DLD1 (cell line): ENCODE data around the gene MBTD1.
"Not testable (repeated sequence)": the region's sequence is repeated elsewhere in the genome, so short reads cannot be mapped to it uniquely, and the experiment has no call there.

Experiments
- in situ Hi-C: cut with HindIII; loops from 2 replicates; pipeline ENCODE4 v1.10.0; 2017; ENCODE audit warnings: low sequenced_read_pairs

Gene MBTD1

DNA sequence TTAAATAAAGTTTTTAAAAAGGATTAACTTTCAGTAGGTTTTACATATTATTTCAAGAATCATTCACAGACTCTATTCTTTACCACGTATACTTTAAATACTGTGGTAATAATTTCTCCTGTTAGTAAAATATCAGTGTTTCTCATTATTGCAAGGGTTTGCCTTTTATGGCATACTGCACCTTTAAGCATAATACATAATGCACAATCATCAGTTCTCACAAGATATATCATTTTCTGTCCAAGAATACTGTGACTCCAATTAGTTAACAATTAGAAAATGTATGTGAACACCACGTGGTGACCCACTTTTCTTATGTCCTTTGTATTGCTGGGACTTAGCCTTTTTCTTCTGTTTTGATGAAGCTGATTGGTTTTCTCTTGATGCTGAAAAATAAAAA lies 68.0 kb downstream of the MBTD1 start:
- in situ Hi-C loops: loop anchor here (25.0 kb wide), 1 partner anchor 205 kb away; no protein-coding TSS in a partner anchor

DNA sequence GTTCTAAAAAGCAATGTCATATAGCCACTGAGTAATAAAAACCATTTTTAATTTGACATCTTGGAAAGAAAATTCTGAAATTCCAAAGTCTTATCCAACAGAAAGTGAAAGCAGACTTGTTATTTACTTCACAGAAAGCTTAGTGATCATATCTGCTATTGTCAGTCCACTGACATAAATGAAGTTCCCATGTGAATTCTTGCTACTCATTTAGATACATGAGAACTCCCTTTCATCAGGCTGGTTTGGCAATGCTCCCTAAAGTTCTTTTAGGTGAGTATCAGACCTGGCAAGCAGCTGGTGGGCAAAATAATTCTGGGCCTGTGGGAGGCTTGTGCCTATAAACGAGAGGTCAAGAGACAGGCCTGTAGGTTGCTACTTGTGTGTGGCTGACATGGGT lies 70.2 kb downstream of the MBTD1 start:
- in situ Hi-C loops: loop anchor here (25.0 kb wide), 1 partner anchor 202 kb away; no protein-coding TSS in a partner anchor

DNA sequence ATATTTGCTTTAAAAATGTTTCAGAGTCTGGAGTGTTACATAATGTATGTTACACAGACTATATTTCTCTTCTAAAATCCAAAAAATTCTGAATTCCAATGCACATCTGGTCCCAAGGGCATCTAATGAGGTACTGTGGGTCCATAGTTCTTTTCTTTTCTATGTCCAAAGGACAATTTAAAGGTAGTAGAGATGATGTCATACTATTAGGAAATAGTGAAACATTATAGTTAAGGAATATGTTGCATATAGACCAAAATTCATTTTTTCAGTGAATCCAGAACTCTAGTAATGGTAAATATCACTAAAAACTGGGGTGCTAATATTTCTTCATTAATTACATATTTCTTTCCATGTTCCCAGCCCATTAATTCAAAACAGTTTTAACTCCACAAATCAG lies 70.7 kb downstream of the MBTD1 start:
- in situ Hi-C loops: loop anchor here (25.0 kb wide), 1 partner anchor 202 kb away; no protein-coding TSS in a partner anchor

DNA sequence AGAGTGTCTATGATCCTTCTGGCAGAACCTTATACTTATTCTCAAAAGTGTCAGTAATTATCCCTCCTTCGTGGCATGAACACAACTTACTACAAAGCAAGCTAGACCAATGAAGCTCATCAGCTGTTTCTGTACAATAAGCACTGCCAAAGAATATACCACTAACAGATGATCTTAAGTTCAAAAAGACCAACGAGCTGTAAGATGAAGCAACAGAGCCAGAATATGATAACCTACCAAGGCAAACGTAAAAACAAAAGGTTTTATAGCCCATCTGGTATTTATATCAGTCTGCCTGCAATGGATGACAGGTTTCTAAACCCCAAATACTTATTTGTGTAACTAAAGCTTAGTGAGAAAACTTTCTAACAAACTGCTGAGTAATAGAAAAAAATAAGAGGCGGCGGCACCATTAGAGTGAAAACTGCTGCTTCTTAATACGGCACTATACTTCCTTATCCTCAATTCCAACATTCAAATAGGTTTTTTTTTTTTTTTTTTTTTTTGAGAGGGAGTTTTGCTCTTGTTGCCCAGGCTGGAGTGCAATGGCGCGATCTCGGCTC lies 71.5 kb downstream of the MBTD1 start:
- in situ Hi-C loops: loop anchor here (25.0 kb wide), 1 partner anchor 201 kb away; no protein-coding TSS in a partner anchor

DNA sequence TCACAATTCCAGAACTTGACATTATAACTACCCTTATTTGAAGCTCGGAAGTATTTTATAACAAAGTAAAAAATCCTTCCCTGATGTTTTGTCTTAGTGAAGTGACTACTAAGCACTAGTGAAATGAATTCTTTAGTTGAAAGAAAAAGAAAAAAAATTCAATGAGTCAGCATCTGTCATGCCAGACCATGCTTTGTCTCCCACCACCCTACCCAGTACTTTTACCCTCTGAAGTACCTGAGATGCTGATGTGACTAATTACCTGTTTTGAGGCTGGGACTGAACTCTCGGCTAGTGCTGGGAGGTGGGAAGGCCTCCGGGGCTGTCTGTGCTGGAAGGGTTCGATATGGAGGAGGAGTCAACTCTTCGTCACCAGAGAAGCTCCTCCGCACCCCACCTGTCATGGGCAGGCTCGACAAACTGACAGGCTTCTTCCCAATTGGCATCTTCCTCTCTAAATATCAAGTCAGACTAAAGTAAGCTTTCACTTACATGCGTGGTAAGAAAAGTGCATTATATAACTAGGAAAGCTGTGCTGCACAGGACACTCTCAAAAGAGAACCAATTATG lies 74.0 kb downstream of the MBTD1 start:
- in situ Hi-C loops: loop anchor here (25.0 kb wide), 1 partner anchor 199 kb away; no protein-coding TSS in a partner anchor

DNA sequence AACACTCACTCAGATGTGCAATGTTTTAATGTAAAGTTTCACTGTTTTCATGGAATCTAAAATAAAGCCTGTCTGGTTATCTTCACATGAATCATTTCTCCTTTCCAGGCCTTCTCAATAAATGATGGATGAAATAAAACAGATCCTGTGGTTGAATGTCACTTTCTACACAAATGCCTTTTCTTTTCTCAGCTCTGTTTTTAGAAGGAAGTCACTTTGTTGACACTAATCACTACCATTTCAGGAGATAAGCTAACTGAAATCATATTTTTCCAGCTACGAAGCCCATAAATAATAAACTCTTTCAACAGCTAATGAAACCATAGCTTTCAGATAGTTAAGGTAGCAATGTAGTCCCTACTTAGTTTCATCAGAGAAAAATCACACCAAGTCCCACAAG lies 75.7 kb downstream of the MBTD1 start:
- in situ Hi-C loops: loop anchor here (25.0 kb wide), 1 partner anchor 197 kb away; no protein-coding TSS in a partner anchor

DNA sequence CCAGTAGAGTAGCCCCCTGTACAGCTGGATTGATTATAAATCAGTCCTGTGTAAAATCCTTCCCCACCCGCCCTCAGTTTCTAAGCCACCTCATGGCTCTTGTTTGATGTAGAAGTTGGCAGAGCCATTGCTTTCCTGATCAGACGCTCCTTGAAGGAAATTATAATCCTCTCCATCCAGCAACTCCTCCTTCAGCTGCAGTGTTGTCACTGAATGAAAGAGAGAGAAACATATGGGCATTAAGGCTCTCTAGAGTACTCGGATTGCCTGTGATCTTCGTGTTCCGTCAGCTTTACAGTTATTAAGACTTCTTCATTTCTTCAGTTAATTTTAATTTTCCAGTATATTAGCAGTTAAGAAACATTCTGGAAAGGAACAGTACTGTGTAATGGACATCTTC lies 79.4 kb downstream of the MBTD1 start:
- in situ Hi-C loops: loop anchor here (25.0 kb wide), 1 partner anchor 193 kb away; no protein-coding TSS in a partner anchor

DNA sequence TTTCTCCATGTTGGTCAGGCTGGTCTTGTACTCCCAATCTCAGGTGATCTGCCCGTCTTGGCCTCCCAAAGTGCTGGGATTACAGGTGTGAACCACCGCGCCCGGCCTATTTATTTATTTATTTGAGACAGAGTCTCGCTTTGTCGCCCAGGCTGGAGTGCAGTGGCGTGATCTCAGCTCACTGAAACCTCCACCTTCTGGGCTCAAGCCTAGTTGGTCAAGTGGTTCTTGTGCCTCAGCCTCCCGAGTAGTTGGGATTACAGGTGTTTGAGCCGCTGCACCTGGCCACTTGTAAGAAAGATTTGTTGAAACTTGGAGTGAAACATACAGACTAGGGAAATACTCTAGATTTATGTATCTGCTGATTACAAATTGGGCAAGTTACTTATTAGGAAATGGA lies 87.8 kb downstream of the MBTD1 start:
- in situ Hi-C loops: not testable (repeated sequence)

DNA sequence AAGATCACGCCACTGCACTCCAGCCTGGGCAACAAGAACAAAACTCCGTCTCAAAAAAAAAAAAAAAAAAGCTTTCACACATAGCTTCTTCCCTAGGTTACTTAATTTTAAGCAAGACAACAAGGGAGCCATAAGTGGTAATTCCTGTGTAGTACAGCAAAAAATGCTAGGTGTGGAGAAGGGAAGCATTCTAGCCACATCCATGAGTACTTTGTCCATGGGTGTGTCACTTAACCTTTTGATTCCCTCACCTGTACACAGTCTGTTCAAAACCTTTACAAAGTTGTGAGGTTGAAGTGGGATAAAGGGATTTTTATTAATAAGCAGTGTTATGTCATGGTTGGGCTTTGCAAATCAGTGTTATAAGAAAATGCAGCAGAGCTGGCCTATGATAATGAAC lies 89.1 kb downstream of the MBTD1 start:
- in situ Hi-C loops: no loop called here

DNA sequence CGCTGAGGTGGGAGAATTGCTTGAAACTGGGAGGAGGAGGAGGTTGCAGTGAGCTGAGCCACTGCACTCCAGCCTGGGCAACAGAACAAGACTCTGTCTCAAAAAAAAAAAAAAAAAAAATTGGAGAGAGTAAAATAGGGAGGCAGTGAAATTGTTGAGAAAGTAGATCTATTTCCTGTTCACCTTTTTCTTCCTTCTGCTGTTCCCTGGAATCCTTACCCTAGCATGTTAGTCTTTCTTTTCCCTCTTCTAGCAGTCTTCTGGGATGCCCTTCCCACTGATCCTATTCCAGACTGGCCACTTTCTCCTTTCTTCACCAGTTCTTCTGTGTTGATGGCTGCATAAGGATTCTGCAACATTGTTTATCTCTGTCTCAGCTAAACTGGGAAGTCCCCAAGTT lies 90.5 kb downstream of the MBTD1 start:
- in situ Hi-C loops: no loop called here

DNA sequence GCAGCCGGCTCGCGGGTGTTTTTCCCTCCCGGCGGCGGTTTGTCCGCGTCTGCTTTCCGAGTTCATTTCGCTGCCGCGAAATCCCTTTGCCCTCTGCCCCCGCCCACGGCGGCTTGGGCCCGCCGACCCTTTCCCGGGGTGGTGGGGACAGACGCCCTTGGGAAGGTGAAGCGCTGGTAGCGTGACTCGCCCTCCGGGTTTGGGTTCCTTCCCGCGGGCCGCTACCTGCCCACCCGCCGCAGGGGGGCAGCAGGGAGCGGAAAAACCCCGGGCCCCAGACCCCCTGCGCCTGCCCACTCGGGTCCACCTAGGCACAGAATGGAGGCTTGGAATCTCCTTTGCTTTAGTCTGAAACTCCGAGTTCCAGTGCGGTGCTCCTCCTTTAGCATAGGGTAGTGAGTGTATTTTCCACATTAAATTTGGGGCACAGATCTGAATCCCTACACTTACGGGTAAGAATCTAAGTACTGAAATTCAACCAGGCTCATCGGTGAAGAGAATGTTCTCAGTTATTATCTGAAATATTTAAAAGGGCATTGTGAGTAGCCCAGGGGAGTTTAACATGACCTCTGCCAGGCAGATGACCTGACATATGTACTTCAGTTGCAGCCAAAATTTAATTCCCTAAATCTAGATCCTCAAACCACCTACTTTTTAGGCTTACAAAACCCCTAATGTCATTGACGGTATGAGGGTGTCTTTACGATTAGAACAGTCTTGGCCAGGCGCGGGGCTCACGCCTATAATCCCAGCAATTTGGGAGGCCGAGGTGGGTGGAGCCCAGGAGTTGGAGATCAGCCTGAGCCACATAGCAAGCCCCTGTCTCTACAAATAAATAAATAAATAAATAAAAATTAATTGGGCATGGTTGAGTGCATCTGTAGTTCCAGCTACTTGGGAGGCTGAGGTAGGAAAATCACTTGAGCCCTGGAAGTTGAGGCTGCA lies 92.6 kb downstream of the MBTD1 start:
- in situ Hi-C loops: no loop called here

DNA sequence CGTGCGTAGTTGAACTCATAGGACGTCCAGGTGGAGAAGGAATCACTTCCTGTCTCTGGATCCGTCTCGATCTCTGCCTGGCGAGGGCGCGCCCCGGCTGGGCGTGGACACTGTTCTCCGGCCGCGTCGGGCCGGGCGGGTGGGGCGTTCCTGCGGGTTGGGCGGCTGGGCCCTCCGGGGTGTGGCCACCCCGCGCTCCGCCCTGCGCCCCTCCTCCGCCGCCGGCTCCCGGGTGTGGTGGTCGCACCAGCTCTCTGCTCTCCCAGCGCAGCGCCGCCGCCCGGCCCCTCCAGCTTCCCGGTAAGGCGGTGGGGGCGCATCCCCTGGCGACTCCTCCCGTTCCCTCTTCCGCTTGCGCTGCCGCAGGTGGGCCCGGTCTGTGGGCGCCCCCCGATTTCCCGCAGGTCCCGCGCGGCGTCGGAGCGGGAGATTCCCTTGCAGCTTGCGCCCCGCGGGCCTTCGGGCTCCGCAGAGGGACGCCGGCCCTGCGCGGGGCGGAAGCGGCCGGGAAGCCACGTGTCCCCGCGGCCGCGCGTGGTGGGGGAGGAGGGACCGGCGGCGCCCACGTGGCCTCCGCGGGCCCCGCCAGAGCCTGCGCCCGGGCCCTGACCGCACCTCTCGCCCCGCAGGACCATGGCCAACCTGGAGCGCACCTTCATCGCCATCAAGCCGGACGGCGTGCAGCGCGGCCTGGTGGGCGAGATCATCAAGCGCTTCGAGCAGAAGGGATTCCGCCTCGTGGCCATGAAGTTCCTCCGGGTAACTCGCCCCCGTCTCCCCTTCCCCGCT lies 93.5 kb downstream of the MBTD1 start, which contains the start of gene NME2:
TSS of gene NME2 (plus strand) at position 214 of the 789 bp plus-strand sequence. CDS start at position 634, 420 bp downstream.
- in situ Hi-C loops: no loop called here

DNA sequence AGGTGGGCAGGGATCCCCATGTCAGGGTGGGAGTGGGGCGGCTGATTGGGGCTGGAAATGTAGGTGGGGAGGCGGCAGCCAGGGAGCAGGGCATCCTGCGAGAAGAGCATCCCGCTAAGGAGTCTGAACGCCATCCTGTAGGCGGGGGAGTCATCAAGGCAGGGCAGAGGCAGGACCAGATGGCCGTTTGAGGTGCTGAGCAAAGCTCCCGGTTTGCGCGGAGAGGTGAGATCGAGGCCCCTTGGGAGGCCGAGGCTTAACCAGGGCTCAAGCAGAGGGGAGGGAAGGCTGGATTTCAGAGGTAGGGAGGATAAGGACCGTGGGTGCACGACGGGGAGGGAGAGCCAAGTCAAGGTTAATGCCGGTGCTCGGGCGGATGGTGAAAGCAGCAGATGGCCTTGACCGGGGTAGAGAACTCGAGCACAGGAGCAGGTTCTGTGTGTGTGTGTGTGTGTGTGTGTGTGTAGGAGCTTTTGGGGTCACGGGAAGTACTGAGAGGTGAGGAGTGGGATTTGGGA lies 94.1 kb downstream of the MBTD1 start:
- in situ Hi-C loops: no loop called here

DNA sequence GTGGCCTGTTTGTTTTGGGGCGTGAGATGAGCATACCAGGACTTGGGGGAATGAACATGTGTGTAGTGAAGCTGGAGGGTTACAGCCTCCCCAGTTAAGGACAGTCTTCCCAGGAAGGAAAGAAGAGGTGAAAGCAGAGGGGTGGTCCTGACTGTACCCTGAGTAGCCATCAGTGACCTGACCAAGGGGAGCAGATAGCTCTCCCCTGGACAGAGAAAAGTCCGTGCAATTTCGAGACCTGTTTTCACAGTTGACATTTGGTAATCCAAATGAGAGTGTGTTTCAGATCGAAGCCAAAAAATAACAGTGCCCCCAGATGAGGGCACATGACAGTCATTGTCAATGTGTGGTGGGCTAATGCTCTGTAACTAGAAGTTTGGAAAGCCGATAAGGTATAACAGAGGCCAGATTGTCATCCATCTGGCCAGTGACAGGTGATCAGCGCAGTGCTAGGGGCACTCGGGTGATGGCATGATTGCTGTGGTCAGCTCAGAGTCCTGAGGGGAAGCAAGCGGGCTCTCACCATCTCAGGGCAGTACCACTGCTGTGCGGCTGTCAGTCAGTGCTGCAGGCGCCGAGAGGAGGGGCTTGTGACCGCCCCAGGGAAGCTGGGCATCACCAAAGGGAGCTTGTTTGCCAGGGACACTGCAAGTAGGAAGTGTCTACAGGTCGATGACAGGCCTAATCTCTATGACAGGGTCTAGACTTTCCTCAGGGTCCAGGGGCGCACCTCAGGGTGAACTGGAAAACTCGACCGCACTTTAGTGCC lies 94.8 kb downstream of the MBTD1 start:
- in situ Hi-C loops: no loop called here

DNA sequence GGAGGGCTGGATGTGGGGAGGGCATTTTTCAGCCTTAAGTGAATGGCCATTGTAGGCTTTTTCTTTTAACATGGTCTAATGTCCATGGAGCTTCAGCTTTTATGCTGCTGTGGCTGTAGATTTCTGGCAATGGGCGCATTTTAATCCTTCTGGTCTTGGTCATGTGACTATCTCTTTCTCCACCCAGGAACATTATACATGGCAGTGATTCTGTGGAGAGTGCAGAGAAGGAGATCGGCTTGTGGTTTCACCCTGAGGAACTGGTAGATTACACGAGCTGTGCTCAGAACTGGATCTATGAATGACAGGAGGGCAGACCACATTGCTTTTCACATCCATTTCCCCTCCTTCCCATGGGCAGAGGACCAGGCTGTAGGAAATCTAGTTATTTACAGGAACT lies 98.3 kb downstream of the MBTD1 start:
- in situ Hi-C loops: no loop called here

DNA sequence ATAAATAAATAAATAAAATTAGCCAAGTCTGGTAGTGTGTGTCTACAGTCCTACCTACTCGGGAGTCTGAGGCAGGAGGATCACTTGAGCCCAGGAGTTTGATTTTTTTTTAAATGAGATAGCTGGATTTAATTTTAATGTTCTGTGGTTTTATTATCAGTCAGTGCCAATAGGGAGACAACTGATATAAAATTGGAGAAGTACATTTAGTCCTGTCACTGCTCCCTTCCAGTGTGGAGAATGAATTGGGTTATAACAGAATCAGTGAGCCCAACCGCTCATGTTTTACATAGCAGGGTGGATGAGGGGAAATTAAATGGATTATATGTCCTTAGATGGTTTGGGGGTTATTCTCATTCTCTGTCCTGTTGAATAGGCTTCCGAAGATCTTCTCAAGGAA lies 100.2 kb downstream of the MBTD1 start:
- in situ Hi-C loops: no loop called here

DNA sequence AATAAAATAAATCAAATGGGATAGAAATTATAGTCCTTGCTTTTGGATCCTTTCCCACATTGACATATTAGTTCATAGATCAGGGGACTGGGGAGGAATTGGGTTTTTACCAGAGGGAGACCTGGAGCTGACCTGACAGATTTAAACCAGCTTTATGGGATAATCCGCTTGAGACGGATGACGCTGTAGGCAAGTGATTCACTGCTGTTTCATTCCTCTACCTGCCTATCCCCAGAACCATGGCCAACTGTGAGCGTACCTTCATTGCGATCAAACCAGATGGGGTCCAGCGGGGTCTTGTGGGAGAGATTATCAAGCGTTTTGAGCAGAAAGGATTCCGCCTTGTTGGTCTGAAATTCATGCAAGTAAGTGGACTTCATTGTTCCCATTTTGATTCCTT lies 104.4 kb downstream of the MBTD1 start:
- in situ Hi-C loops: no loop called here

DNA sequence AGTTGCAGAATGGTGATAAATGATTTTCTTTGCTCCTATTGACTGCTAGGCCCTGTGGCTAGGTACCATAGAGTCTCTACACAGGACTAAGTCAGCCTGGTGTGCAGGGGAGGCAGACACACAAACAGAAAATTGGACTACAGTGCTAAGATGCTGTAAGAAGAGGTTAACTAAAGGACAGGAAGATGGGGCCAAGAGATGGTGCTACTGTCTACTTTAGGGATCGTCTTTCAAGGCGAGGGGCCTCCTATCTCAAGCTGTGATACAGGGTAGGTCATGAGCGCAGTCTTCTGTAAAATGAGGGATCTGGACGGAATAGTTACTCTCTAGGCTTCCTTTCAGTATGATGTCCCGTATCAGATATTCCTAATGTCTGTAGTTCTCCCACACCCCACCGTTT lies 105.7 kb downstream of the MBTD1 start:
- in situ Hi-C loops: no loop called here

DNA sequence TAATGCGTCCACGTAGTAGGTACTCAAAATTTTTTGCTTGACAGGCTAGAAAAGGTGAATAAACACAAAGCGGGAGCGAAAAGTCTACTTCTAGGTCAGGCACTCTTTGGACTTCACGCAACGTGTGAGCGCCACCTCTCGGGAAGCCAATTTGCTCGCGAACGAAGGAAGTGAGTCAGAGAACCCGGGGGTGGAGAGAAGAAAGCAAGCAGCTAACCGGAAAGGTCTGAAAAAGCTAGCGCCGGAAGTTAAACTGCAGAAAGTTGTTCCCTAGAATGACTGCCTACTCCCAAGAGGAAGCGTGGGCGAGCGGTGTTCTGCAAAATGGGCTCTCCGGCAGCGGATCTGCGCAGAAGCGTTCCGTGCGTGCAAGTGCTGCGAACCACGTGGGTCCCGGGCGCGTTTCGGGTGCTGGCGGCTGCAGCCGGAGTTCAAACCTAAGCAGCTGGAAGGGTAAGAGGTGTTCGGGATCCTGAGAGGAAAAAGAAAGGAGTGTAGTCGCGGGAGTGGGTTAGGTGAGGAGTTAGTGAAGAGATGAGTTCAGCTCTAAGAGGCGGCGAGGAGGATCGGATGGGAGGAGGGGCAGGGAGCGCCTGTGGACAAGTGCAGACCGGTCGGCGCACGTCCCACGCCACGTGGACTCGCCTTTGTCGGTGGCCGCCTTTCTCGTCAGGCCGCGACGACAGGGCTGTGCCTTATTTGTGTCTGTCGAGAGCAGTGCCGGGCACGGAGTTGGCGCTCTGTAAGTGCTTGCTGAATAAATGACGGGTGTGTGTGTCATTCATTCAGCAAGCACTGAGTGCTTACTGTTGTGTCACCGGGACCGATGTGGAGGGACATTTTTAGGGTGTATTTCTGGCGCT lies 106.4 kb downstream of the MBTD1 start, which contains the start of gene NME1:
TSS of gene NME1 (plus strand) at position 350 of the 863 bp plus-strand sequence. CDS start 2,096 bp downstream, outside the sequence.
- in situ Hi-C loops: no loop called here
